Stimulated activated CD8-positive, alpha-beta memory T cell treated with anti-CD3 and anti-CD28 coated beads, Interleukin-12 subunit alpha, Interleukin-12 subunit beta, amount 100 ng/mL, for 24 hours (primary cell): Measurements from ENCODE around the gene MSMO1.
"Not testable (repeated sequence)": the region's sequence is repeated elsewhere in the genome, so short reads cannot be mapped to it uniquely, and the experiment has no call there.

ENCODE experiments used
- DNase-seq: peaks from one replicate; pipeline ENCODE4 v3.0.0-alpha.2; 2020; ENCODE audit errors: extremely low read depth

Gene MSMO1

DNA sequence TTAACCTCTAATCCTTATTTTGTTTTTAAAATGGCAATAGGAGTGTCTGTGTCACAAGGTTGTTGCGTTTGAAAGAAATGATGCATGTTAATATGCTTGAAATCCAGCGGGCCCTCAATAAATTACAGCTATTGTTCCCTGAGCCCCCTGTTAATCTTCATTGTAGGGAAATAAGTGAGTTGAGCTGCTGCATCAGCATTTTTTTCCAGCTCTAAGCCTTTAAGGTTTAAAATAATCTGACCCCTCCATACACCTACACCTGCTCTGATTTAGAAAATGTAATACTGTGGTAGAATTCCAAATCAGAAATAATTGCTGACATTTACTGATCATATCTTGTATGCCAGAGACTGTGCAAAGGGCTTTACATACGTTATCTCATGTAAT, 2.6 kb upstream of the MSMO1 start:
- DNase-seq = no peak

DNA sequence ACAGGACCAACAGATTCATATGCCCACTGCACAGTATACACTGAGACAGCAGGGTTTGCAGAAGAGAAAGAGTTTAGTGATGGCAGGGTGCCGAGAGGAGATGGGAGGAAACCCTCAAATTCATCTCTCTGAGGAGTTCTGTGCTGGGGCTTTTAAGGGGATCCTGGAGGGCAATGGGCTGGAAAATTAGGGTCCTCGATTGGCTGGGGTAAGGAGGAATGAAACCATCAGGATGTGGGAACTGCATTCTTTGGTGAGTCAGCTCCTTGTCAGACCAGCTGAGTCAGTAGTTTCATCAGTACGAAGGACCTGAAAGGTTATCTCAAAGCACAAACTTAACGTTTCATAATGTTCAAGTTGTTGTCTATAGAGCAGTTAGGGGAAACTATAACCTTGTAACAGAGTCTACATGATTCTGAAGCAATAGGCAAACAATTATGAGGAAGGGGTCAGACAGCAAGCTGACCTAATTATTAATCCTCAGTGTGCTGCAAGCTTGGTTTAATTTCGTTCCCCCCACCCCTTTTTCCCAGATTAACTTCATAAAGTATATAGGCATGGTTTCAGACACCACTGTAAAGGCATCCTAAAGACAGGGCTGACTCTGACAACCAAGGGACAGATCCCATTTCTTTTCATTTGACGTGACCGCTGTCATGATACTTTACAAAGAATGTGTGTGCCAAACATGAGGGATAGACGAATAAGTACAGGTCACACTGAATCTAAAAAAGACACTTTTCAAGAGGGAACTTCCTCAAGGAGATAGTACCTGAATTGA, 1.5 kb upstream of the MSMO1 start:
- DNase-seq = no peak

DNA sequence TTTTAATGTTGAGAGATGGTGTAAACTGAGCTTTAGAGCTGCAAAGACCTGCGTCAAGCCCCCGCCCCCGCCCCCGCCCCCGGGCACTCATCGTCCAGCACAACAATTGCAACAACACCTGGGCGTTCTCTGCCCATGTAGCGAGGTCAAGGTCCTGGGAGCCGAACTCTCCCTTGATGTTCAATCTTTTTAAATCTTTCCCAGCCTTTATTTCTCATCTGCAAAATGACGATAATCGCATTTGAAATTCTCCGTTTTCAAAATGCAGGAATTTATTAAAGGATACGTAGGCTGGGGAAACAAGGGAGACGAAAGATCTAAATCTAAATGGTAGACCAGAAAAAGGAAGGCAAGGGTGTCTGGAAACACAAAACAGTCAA, 648 bp upstream of the MSMO1 start:
- DNase-seq = no peak

DNA sequence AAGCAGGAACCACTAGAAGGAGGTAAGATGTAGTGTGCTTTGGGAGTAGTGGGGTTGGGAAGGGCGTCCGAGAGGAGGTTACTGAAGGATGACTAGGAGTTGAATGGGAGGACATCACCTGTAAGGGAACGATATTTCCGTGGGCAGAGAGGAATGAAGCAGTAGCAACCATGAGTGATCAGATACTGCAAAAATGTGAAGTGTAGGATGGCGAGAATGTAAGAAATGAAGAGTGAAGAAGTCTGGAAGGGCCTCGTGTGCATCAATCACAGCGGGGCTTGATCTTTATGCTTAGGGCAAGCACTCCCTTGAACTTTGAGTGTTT, 594 bp downstream of the MSMO1 start:
- DNase-seq = no peak

DNA sequence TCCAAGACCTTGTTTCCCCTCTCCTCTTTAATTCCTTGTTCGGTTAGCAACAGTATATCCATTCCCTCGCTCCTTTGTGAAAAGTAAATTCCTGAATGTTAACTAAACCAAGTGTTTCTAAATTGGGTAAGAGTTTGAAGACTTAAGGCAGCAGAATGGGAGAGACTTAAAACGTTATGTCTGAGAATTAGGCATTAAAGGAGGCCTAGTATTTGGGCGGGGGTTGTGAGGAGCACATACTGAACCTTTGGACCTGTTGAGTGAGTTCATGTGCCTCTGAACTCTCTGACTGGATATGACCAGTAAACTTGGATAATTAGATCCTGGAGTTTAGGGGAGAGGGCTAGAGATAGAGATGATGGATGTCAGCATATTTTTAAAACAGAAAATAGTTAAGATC, 1.2 kb downstream of the MSMO1 start:
- no peak for DNase-seq

- DNase-seq = no peak
These were observed 2.6 kb downstream of the MSMO1 start for GRCh38 chr4:165330071-165330470.

DNA sequence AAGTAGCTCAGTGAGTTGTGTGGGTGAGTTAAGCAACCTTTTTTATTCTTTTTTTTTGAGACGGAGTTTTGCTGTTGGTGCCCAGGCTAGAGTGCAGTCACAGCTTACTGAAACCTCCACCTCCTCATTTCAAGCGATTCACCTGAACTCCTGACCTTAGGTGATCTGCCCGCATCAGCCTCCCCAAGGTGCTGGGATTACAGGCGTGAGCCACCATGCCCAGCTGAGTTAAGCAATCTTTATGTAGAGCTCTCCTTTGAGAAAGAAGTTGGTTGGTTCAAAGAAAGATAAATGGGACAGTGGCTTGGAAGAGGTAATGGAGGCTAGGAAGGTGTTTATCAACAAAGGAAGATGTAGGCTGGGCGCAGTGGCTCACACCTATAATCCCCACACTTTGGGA, 3.2 kb downstream of the MSMO1 start:
- no peak for DNase-seq

GRCh38 chr4:165331359-165331758, 3.9 kb downstream of the MSMO1 start:
- DNase-seq = no peak

- DNase-seq = no peak
These were observed 4.4 kb downstream of the MSMO1 start for GRCh38 chr4:165331823-165332222.

GRCh38 chr4:165332502-165332901, 5.0 kb downstream of the MSMO1 start:
- no peak for DNase-seq

- no peak for DNase-seq
These were observed 7.8 kb downstream of the MSMO1 start for GRCh38 chr4:165335163-165335703.

- DNase-seq = no peak
These were observed 9.3 kb downstream of the MSMO1 start for GRCh38 chr4:165336743-165337142.

DNA sequence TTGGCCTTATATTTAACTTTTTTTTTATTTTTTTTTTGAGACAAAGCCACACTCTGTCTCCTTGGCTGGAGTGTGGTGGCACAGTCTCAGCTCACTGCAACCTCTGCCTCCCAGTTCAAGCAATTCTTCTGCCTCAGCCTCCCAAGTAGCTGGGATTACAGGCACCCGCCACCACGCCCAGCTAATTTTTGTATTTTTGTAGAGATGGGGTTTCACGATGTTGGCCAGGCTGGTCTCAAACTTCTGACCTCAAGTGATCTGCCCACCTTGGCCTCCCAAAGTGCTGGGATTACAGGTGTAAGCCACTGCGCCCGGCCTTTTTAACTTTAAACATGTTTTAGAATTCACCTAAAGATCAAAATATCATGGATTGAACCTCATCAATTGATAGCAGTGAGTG, 14.9 kb downstream of the MSMO1 start:
- DNase-seq = not testable (repeated sequence)

GRCh38 chr4:165343353-165344191, 16.1 kb downstream of the MSMO1 start:
- no peak for DNase-seq

- no peak for DNase-seq
These were observed 18.4 kb downstream of the MSMO1 start for GRCh38 chr4:165345666-165346417.

DNA sequence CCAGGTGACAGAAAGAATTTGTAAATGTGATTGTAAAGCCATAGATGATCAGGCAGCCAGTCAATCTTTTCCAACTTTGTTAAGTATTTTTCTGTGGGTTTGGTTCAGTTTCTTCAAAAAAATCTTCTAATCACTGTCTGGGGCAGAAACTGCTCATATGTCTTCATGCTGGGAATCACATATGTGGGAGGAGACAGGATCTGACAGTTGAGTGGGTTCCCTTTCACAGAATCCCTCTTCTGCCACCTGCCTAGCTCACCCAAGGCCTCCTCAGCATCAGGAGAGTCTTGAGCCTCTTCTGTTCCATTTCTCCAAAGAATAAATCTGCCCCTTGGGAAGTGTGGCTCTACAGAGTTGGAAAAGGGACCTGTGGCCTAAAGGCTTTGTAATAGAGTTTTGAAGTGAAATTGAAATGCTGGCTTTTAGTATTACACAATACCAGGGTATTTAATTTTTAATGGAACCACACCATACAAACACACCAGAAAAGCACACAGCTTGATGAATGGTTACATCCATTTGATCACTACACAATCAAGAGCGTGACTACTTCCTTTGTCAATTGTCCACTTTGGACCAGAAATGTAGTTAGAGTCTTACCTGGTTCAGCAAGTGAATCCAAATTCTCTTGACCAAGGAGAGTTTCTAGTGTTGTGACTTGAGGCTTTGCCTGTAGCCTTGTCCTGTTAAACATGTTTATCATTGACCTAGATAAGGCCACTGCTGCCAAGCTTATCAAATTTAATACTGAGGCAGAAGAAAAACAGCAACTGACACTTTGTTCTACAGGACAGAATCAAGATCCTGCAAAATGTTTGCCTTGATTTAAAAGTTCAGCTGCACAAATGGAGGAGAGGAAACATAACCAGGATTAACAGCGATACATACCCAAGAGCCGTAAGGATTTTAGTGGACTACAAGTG, 20.4 kb downstream of the MSMO1 start:
- no peak for DNase-seq

DNA sequence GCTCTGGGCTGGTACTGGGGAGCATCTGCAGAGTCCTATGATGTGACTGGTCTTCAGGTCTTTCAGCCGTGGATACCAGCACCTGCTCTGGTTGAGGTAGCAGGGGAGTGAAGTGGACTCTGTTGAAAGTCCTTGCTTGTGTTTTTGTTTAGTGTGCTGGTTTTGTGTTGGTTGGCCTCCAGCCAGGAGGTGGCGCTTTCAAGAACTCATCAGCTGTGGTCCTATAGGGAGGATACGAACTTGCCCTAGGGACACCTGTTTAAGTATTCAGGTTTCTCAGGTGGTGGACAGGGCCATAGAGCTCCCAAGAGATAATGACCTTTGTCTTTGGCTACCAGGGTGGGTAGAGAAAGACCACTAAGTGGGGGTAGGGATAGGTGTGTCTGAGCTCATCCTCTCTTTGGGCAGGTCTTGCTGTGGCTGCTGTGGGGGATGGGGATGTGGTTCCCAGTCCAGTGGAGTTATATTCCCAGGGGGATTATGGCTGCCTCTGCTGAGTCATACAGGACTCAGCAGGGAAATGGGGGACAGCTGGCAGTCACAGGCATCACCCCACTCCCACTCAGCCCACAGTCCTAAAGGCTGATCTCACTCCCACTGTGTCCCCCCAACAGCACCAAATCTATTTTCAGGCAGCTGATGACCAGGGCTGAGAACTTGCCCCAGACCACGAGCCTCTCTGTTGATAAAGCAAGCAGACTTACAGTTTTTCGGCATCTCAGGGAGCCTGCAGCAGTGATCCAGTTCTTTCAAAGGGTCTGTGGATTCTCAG, 24.1 kb downstream of the MSMO1 start:
- no peak for DNase-seq

- DNase-seq = no peak
These were observed 28.4 kb downstream of the MSMO1 start for GRCh38 chr4:165355900-165356300.

DNA sequence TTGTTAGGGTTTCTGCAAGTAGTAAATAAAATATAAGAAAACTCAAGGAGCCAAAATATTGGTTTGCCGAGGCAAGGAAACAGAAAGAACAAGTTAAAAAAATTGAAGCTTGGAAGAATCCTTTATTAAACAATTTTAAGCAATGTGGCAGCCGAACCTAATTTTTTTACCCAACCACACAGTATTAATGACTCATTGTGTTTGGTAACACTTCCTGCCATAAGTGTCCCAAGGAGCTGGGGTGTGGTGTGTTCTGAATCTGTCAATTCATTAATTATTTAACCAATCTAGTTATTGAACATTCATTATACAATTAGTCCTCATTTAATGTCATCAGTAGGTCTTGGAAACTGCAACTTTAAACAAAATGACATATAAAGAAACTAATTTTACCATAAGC, 32.0 kb downstream of the MSMO1 start:
- no peak for DNase-seq

- no peak for DNase-seq
These were observed 32.7 kb downstream of the MSMO1 start for GRCh38 chr4:165360041-165360695.
